Karpas-422 (cell line): Measurements from ENCODE around the gene QPRT. TPM values are rescaled to one million over a fixed set of nuclear protein-coding genes. Genes with fewer than 3 reads are reported as not detected.
"Not testable (repeated sequence)": the region's sequence is repeated elsewhere in the genome, so short reads cannot be mapped to it uniquely, and the experiment has no call there.

ENCODE experiments used
- DNase-seq: peaks from one replicate; pipeline ENCODE4 v3.0.0-alpha.2; 2015
- H2AFZ ChIP-seq: fragments of 200-600 bp; sonication (generic); 2 replicates; pipeline ENCODE4 v1.6.1; 2014; ENCODE audit warnings: antibody characterized with exemption, low read length, mixed read lengths
- H3K27ac ChIP-seq: fragments of 200-600 bp; sonication (generic); 2 replicates; pipeline ENCODE4 v1.5.1; 2014; ENCODE audit warnings: mild to moderate bottlenecking, low read length, moderate library complexity
- H3K27me3 ChIP-seq: fragments of 200-600 bp; sonication (generic); 2 replicates; pipeline ENCODE4 v1.6.1; 2014; ENCODE audit warnings: low read length, mixed read lengths
- H3K36me3 ChIP-seq: fragments of 200-600 bp; sonication (generic); 2 replicates; pipeline ENCODE4 v1.6.1; 2014; ENCODE audit warnings: low read length, mixed read lengths; ENCODE audit not compliant: insufficient read depth
- H3K4me1 ChIP-seq: fragments of 200-600 bp; sonication (generic); 2 replicates; pipeline ENCODE4 v1.6.1; 2014; ENCODE audit warnings: mild to moderate bottlenecking, low read length, mixed read lengths
- H3K4me2 ChIP-seq: fragments of 200-600 bp; sonication (generic); 2 replicates; pipeline ENCODE4 v1.6.1; 2014; ENCODE audit warnings: low read length, low read depth, mild to moderate bottlenecking; ENCODE audit not compliant: poor library complexity, severe bottlenecking
- H3K4me3 ChIP-seq: fragments of 200-600 bp; sonication (generic); 2 replicates; pipeline ENCODE4 v1.5.1; 2014; ENCODE audit warnings: mild to moderate bottlenecking, antibody characterized with exemption, low read length, mixed read lengths
- H3K79me2 ChIP-seq: fragments of 200-600 bp; sonication (generic); 2 replicates; pipeline ENCODE4 v1.6.1; 2014; ENCODE audit warnings: mild to moderate bottlenecking, low read length, mixed read lengths
- H3K9ac ChIP-seq: fragments of 200-600 bp; sonication (generic); 2 replicates; pipeline ENCODE4 v1.6.0; 2014; ENCODE audit warnings: low read length
- H3K9me2 ChIP-seq: fragments of 200-600 bp; sonication (generic), shearing (Covaris generic); replicated peaks from 2 replicates; pipeline ENCODE4 v1.6.0; 2014; ENCODE audit warnings: mild to moderate bottlenecking, low read length, moderate library complexity; ENCODE audit not compliant: insufficient read depth
- H3K9me3 ChIP-seq: fragments of 300-700, 200-600 bp; sonication (generic); 2 replicates; pipeline ENCODE4 v1.6.1; 2014; ENCODE audit warnings: low read length, mixed read lengths
- H4K20me1 ChIP-seq: fragments of 200-600 bp; sonication (generic); 2 replicates; pipeline ENCODE4 v1.6.1; 2014; ENCODE audit warnings: mild to moderate bottlenecking, antibody characterized with exemption, low read length, low read depth; ENCODE audit not compliant: insufficient read depth
- total RNA-seq: library from RNA; depleted of rRNA; stranded (reverse); fragments of >200 nt; shearing (Covaris generic); gene quantifications from 2 replicates; pipeline ENCODE4 v1.2.3, GENCODE V29; 2014; ENCODE audit warnings: low replicate concordance

QPRT gene
- total RNA-seq, 1 experiment from 2014 or later = 39.6 TPM

- Histone ChIP-seq H3K27me3 (no peaks in the 10 kb centered on the region), H3K4me3 (no peak overlapping the region), H3K4me1 (peaks cover 2% of the 10 kb centered on the region), H4K20me1 (no peaks in the 10 kb centered on the region), H3K9me3 (no peaks in the 10 kb centered on the region), H2AFZ (no peak overlapping the region), H3K9me2 (no peaks in the 10 kb centered on the region), H3K4me2 (no peak overlapping the region), H3K9ac (no peak overlapping the region), H3K27ac (no peak overlapping the region), H3K79me2 (no peaks in the 10 kb centered on the region), H3K36me3 (no peaks in the 10 kb centered on the region)
- DNase-seq = no peak
These were observed 57.1 kb downstream of the QPRT start for GRCh38 chr16:29736112-29736511.

GRCh38 chr16:29736764-29737163 lies 57.8 kb downstream of the QPRT start:
- Histone ChIP-seq H3K27ac (no peak overlapping the region), H3K9ac (no peak overlapping the region), H3K4me2 (no peak overlapping the region), H3K79me2 (no peaks in the 10 kb centered on the region), H3K4me1 (no peaks in the 10 kb centered on the region), H3K36me3 (no peaks in the 10 kb centered on the region), H3K4me3 (no peak overlapping the region), H3K27me3 (no peaks in the 10 kb centered on the region), H3K9me2 (no peaks in the 10 kb centered on the region), H2AFZ (no peak overlapping the region), H4K20me1 (no peaks in the 10 kb centered on the region), H3K9me3 (no peaks in the 10 kb centered on the region)
- no peak for DNase-seq

- Histone ChIP-seq H3K27me3 (no peaks in the 10 kb centered on the region), H4K20me1 (no peaks in the 10 kb centered on the region), H3K9me3 (no peaks in the 10 kb centered on the region), H3K36me3 (no peaks in the 10 kb centered on the region), H3K4me3 (no peak overlapping the region), H2AFZ (no peak overlapping the region), H3K27ac (no peak overlapping the region), H3K9me2 (no peaks in the 10 kb centered on the region), H3K79me2 (no peaks in the 10 kb centered on the region), H3K4me2 (no peak overlapping the region), H3K4me1 (no peaks in the 10 kb centered on the region), H3K9ac (no peak overlapping the region)
- DNase-seq = no peak
These were observed 58.7 kb downstream of the QPRT start for GRCh38 chr16:29737713-29738112.

- DNase-seq = no peak
- H3K4me3 ChIP-seq = no peak overlapping the region
- H3K79me2 ChIP-seq = no peaks in the 10 kb centered on the region
- no peak overlapping the region for H3K4me2 ChIP-seq
- H3K27ac ChIP-seq = no peak overlapping the region
- no peaks in the 10 kb centered on the region for H3K9me3 ChIP-seq
- H3K9me2 ChIP-seq = no peaks in the 10 kb centered on the region
- no peaks in the 10 kb centered on the region for H3K4me1 ChIP-seq
- H4K20me1 ChIP-seq = no peaks in the 10 kb centered on the region
- H2AFZ ChIP-seq = no peak overlapping the region
- H3K27me3 ChIP-seq = no peaks in the 10 kb centered on the region
- no peaks in the 10 kb centered on the region for H3K36me3 ChIP-seq
- H3K9ac ChIP-seq = no peak overlapping the region
These were observed 59.5 kb downstream of the QPRT start for GRCh38 chr16:29738514-29738913.

GRCh38 chr16:29739927-29740629 lies 61.1 kb downstream of the QPRT start:
- H3K9me3 ChIP-seq, H4K20me1 ChIP-seq, H3K4me1 ChIP-seq, H3K79me2 ChIP-seq, H3K4me3 ChIP-seq, H3K9ac ChIP-seq, H3K27ac ChIP-seq, H2AFZ ChIP-seq, H3K9me2 ChIP-seq, H3K36me3 ChIP-seq, H3K4me2 ChIP-seq, DNase-seq, H3K27me3 ChIP-seq: not testable (repeated sequence)

GRCh38 chr16:29740630-29741015 lies 61.6 kb downstream of the QPRT start:
- H4K20me1 ChIP-seq, H3K4me3 ChIP-seq, H3K9me3 ChIP-seq, H3K4me1 ChIP-seq, H3K36me3 ChIP-seq, H3K9me2 ChIP-seq, H3K27me3 ChIP-seq, DNase-seq, H3K27ac ChIP-seq, H2AFZ ChIP-seq, H3K79me2 ChIP-seq, H3K9ac ChIP-seq, H3K4me2 ChIP-seq: not testable (repeated sequence)

- Histone ChIP-seq H3K4me2 (no peak overlapping the region), H3K4me1 (peaks cover 6% of the 10 kb centered on the region), H3K9me3 (no peaks in the 10 kb centered on the region), H3K9ac (no peak overlapping the region), H2AFZ (no peak overlapping the region), H3K36me3 (no peaks in the 10 kb centered on the region), H3K79me2 (no peaks in the 10 kb centered on the region), H3K4me3 (no peak overlapping the region), H3K27me3 (no peaks in the 10 kb centered on the region), H3K9me2 (no peaks in the 10 kb centered on the region), H3K27ac (no peak overlapping the region), H4K20me1 (no peaks in the 10 kb centered on the region)
- DNase-seq = no peak
These were observed 63.8 kb downstream of the QPRT start for GRCh38 chr16:29742683-29743275.

- no peak overlapping the region for H2AFZ ChIP-seq
- H3K27me3 ChIP-seq = no peaks in the 10 kb centered on the region
- no peaks in the 10 kb centered on the region for H3K9me3 ChIP-seq
- DNase-seq = no peak
- H3K27ac ChIP-seq = no peak overlapping the region
- no peaks in the 10 kb centered on the region for H3K79me2 ChIP-seq
- H3K9me2 ChIP-seq = no peaks in the 10 kb centered on the region
- H4K20me1 ChIP-seq = no peaks in the 10 kb centered on the region
- H3K9ac ChIP-seq = no peak overlapping the region
- H3K4me2 ChIP-seq = no peak overlapping the region
- H3K4me1 ChIP-seq = peaks cover 6% of the 10 kb centered on the region
- H3K36me3 ChIP-seq = no peaks in the 10 kb centered on the region
- no peak overlapping the region for H3K4me3 ChIP-seq
These were observed 64.5 kb downstream of the QPRT start for GRCh38 chr16:29743475-29743826.
